ENCODE results near the gene SLC25A34. TPM values are rescaled to one million over a fixed set of nuclear protein-coding genes. Genes with fewer than 3 reads are reported as not detected.
A peak's percentile ranks its signal among the peaks of the same experiment; 100 is the strongest.

SLC25A34 gene
- total and polyA plus RNA-seq, 10 of the 15 experiments (the other 5 are each of a cell fraction or from before 2014, with no cell fraction given), result 0.02 to 1.6 (median 0.39) TPM

DNA sequence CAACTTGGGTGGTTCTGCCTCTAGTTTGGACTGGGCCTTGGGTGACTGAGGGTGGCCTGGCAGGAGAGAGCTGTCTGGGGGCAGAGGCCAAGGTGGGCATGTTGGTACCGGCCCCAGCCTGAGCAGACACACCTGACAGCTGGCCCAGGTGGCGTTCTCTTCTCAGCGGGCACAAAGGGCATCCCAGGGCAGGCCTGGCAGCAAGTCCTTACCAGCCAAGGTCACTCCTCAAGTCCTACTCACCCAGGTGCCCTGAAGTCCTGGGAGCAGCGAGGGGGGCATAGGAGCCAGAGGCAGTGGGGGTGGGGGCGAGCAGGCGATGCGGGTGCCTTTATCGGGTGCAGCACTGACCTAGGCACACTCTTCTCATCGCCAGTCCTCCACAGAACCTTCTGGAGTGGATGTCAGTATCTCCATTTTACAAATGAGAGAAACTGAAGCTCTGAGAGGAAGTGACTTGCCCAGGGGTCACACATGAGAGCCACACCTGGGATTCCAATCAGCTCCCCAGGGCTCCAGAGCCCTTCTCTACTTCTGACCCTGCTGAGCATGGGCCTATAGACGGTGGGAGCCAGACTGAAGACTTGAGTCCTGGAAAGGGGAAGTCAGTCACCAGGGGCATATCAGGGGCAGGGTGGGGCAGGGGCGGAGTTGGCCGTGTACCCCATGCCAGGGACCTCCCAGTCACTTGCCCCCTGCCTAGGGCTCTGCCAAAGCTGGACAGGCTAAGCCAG, 587 bp upstream of the SLC25A34 start:
- in situ Hi-C loops (cut with MboI) (no loop called here), intact Hi-C loops (cut with micrococcal nuclease; ENCODE audit: unreplicated experiment) (no loop called here)
- Histone ChIP-seq H3K27ac (ENCODE audit: control insufficient read depth, insufficient read depth) (no peak overlapping the region), H3K9ac (ENCODE audit: control insufficient read depth, insufficient read depth, low read length) (no peak overlapping the region), H3K27me3 (replicated peaks in 1 of 2; ENCODE audit: control insufficient read depth in 2 of 2, insufficient read depth in 2 of 2, low read length in 1 of 2) (no peaks in the 10 kb centered on the region), H4K20me1 (ENCODE audit: control insufficient read depth, insufficient read depth) (no peaks in the 10 kb centered on the region), H3K36me3 (ENCODE audit: control insufficient read depth in 2 of 2, insufficient read depth in 2 of 2, low read length in 1 of 2) (peaks cover 2 to 13% of the 10 kb centered on the region in 2 experiments), H3K4me1 (ENCODE audit: control insufficient read depth, insufficient read depth, low read length) (no peaks in the 10 kb centered on the region), H3K9me3 (replicated peaks; ENCODE audit: control insufficient read depth, insufficient read depth, low read length) (no peaks in the 10 kb centered on the region), H3K4me3 (no peak overlapping the region), H3K4me2 (ENCODE audit: control insufficient read depth, insufficient read depth) (no peak overlapping the region), H3K79me2 (ENCODE audit: control insufficient read depth, insufficient read depth, low read length) (no peaks in the 10 kb centered on the region), H2AFZ (ENCODE audit: control insufficient read depth, low read depth, low read length) (no peak overlapping the region)
- POLR2A ChIA-PET, result no interaction called here
- 70% methylated on average over 11 of the region's 12 CpGs for WGBS (ENCODE audit: insufficient coverage, insufficient replicate concordance, low lambda C conversion rate, missing lambda C conversion rate)
- RAD21 ChIA-PET (ENCODE audit: unreplicated experiment), result no interaction called here
- peak; percentile 9; the same call in 2 of the 3 replicates for ATAC-seq
- CTCF ChIA-PET, result no interaction called here
- DNase-seq (ENCODE audit: low read depth, low spot score), result no peak
- TF ChIP-seq MTA3 (IDR thresholded peaks at IDR 0.05; ENCODE audit: borderline replicate concordance, low read length), result no peak
- peak; percentile 55 for TF ChIP-seq POLR2A (IDR thresholded peaks at IDR 0.05; ENCODE audit: low read depth, low read length)
- BruUV-seq (replicated peaks), result no TSS peak
- no peak for FAIRE-seq
- SMC1A ChIA-PET (ENCODE audit: uncharacterized antibody, unreplicated experiment), result no interaction called here

DNA sequence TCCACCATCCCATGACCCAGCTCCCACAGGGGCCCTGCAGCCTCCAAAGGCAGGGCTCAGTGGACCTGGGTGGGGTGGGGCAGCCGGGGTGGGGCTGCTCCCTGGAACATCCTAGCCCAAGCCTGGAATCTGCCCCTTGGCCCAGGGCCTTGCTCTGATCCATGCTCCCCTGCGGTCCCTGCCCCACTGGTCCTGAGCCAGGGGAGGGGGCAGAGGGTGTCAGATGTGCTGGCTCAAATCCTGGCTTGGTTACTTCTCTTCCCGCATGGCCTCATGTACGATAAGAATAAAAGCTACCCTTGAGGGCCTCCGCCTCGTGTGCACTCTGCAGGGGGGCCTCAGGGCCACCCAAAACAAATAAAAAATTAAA, 819 bp downstream of the SLC25A34 start:
- ChIA-PET CTCF (no interaction called here), SMC1A (ENCODE audit: uncharacterized antibody, unreplicated experiment) (no interaction called here), POLR2A (interaction anchor here (0.5 kb wide), 1 partner anchor 240 kb away, joined by 4 read pairs; no protein-coding TSS in a partner anchor), RAD21 (ENCODE audit: unreplicated experiment) (interaction anchor here (1.0 kb wide), 1 partner anchor 65 kb away, joined by 4 read pairs; no protein-coding TSS in a partner anchor)
- FAIRE-seq (no peak), ATAC-seq (no peak), DNase-seq (ENCODE audit: low read depth, low spot score) (no peak)
- intact Hi-C loops (cut with micrococcal nuclease; ENCODE audit: unreplicated experiment) (no loop called here), in situ Hi-C loops (cut with MboI) (no loop called here)
- Histone ChIP-seq H3K27ac (ENCODE audit: control insufficient read depth, insufficient read depth) (no peak overlapping the region), H3K27me3 (replicated peaks in 1 of 2; ENCODE audit: control insufficient read depth in 2 of 2, insufficient read depth in 2 of 2, low read length in 1 of 2) (no peaks in the 10 kb centered on the region), H3K9ac (ENCODE audit: control insufficient read depth, insufficient read depth, low read length) (no peak overlapping the region), H4K20me1 (ENCODE audit: control insufficient read depth, insufficient read depth) (no peaks in the 10 kb centered on the region), H3K79me2 (ENCODE audit: control insufficient read depth, insufficient read depth, low read length) (no peaks in the 10 kb centered on the region), H3K4me2 (ENCODE audit: control insufficient read depth, insufficient read depth) (no peak overlapping the region), H2AFZ (ENCODE audit: control insufficient read depth, low read depth, low read length) (no peak overlapping the region), H3K4me1 (ENCODE audit: control insufficient read depth, insufficient read depth, low read length) (no peaks in the 10 kb centered on the region), H3K9me3 (replicated peaks; ENCODE audit: control insufficient read depth, insufficient read depth, low read length) (no peaks in the 10 kb centered on the region), H3K36me3 (ENCODE audit: control insufficient read depth in 2 of 2, insufficient read depth in 2 of 2, low read length in 1 of 2) (peaks cover 0 to 7% of the 10 kb centered on the region in 2 experiments; a peak in 2 of 4 replicates), H3K4me3 (no peak overlapping the region)
- no peak for TF ChIP-seq LARP7 (IDR thresholded peaks at IDR 0.05)
- no peak for TF ChIP-seq SREBF1 (IDR thresholded peaks at IDR 0.05; ENCODE audit: low read length)
- no peak for TF ChIP-seq CREM (IDR thresholded peaks at IDR 0.05; ENCODE audit: low read depth)
- no peak for TF ChIP-seq NBN (IDR thresholded peaks at IDR 0.05)
- no peak for TF ChIP-seq POU2F2 (IDR thresholded peaks at IDR 0.05; ENCODE audit: borderline replicate concordance, low read depth, low read length)
- no peak for TF ChIP-seq TCF3 (IDR thresholded peaks at IDR 0.05; ENCODE audit: borderline replicate concordance, insufficient read depth, low read depth, low read length)
- no peak for TF ChIP-seq ZZZ3 (IDR thresholded peaks at IDR 0.05; ENCODE audit: control insufficient read depth, insufficient read length, low read depth)
- WGBS (ENCODE audit: insufficient coverage, insufficient replicate concordance, low lambda C conversion rate, missing lambda C conversion rate), result 92% methylated on average over 6 of the region's 6 CpGs
- BruUV-seq (replicated peaks), result no TSS peak

All from GM12878 (cell line).